Measurements from ENCODE around the gene IL1RAPL2. TPM values are rescaled to one million over a fixed set of nuclear protein-coding genes. Genes with fewer than 3 reads are reported as not detected.

Gene IL1RAPL2
- polyA plus RNA-seq, 2 of the 4 experiments (the other 2 are of a cell fraction), result not detected

DNA sequence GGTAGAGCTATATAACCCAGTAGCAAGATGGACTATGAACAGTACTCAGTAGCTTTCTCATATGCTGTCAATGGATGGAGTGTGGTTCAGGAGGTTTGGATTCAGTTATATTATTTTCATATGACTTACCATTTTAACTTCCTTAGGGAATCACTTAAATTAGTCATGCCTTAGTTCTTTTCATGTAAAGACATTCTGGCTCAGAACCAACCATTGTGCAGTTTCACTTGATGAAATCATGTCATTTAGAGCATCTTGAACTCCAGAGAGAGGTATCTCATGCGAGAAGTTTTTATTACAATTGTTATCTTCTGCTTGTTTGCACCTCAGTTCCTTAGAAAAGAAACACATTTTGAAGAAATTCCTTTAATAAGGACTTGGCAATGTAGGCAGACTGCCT is 55.8 kb downstream of the IL1RAPL2 start:
- ATAC-seq (no peak), FAIRE-seq (no peak), DNase-seq (ENCODE audit: low read depth in 1 of 2, low spot score in 1 of 2) (no peak)
- ChIA-PET CTCF (no interaction called here), POLR2A (no interaction called here)
- Histone ChIP-seq H3K27ac (no peak overlapping the region), H3K9me3 (no peaks in the 10 kb centered on the region), H3K4me1 (no peaks in the 10 kb centered on the region), H3K4me3 (no peak overlapping the region), H3K4me2 (no peak overlapping the region)
- 4% methylated on average over 1 of the region's 1 CpG for WGBS (ENCODE audit: missing lambda C conversion rate)
- TF ChIP-seq HOXB5 (CRISPR knock-in tag; IDR thresholded peaks at IDR 0.05), result no peak
- no peak for TF ChIP-seq PBX3 (IDR thresholded peaks at IDR 0.05)
- no peak for TF ChIP-seq TP53 (CRISPR knock-in tag; IDR thresholded peaks at IDR 0.05)
- TF ChIP-seq, protein P1, sequence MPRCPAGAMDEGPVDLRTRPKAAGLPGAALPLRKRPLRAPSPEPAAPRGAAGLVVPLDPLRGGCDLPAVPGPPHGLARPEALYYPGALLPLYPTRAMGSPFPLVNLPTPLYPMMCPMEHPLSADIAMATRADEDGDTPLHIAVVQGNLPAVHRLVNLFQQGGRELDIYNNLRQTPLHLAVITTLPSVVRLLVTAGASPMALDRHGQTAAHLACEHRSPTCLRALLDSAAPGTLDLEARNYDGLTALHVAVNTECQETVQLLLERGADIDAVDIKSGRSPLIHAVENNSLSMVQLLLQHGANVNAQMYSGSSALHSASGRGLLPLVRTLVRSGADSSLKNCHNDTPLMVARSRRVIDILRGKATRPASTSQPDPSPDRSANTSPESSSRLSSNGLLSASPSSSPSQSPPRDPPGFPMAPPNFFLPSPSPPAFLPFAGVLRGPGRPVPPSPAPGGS (IDR thresholded peaks at IDR 0.05), result no peak
- TF ChIP-seq CBX2 (IDR thresholded peaks at IDR 0.05; ENCODE audit: borderline replicate concordance, low read depth), result no peak
- TF ChIP-seq HOXB13 (CRISPR knock-in tag; IDR thresholded peaks at IDR 0.05; ENCODE audit: low read depth), result no peak
- no peak for TF ChIP-seq RFX5 (IDR thresholded peaks at IDR 0.05)
- TF ChIP-seq TFCP2L1 (CRISPR knock-in tag; IDR thresholded peaks at IDR 0.05), result no peak

DNA sequence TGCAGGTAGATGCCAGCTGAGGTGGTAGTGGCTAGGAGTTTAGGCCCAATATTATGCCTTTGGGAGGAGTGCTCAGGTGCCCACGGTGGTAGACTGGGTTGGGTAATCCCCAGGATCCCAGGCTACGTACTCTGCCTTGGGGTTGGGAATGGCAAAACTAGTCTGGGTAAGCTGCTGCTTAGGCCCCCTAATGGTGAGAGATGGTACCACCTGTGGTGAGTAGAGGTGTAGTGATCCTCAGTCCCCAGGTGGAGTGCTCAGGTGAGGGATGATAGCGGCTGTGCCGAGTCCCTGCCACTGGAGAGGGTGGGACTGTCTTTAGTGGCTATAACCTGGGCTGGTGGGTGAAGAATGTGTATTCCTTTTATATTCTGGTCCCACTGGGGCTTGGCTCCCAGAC is 75.2 kb downstream of the IL1RAPL2 start:
- no peak overlapping the region for H3K27ac ChIP-seq
- no peak for TF ChIP-seq MAX (IDR thresholded peaks at IDR 0.05)
- TF ChIP-seq NR3C1 (IDR thresholded peaks at IDR 0.05), result no peak
- TF ChIP-seq RAD21 (conservative IDR thresholded peaks at IDR 0.05 in 1 of 2, IDR thresholded peaks at IDR 0.05 in 1 of 2), result no peak
- TF ChIP-seq FOSL2 (IDR thresholded peaks at IDR 0.05), result no peak
- no peak for TF ChIP-seq FOSL2 (CRISPR knock-in tag; IDR thresholded peaks at IDR 0.05)
- TF ChIP-seq BHLHE40 (IDR thresholded peaks at IDR 0.05; ENCODE audit: low read depth, low read length), result no peak
- no peak for TF ChIP-seq NPAS2 (CRISPR knock-in tag; IDR thresholded peaks at IDR 0.05; ENCODE audit: borderline replicate concordance)
- no peak for TF ChIP-seq EHMT2 (IDR thresholded peaks at IDR 0.05; ENCODE audit: low read depth)
- no peak for TF ChIP-seq TFCP2L1 (CRISPR knock-in tag; IDR thresholded peaks at IDR 0.05)
- no peak for TF ChIP-seq POLR2AphosphoS2 (conservative IDR thresholded peaks at IDR 0.05; ENCODE audit: low read length)
- TF ChIP-seq GATA3 (IDR thresholded peaks at IDR 0.05; ENCODE audit: borderline replicate concordance), result no peak
- no peak for TF ChIP-seq HES2 (IDR thresholded peaks at IDR 0.05)
- TF ChIP-seq ZNF302 (CRISPR knock-in tag; IDR thresholded peaks at IDR 0.05), result no peak
- TF ChIP-seq, protein P1 (IDR thresholded peaks at IDR 0.05), result no peak
- no peak for TF ChIP-seq RFX5 (IDR thresholded peaks at IDR 0.05)
- H3K4me2 ChIP-seq, result no peak overlapping the region
- H3K9me3 ChIP-seq, result no peaks in the 10 kb centered on the region
- FAIRE-seq, result no peak
- peak in 1 of 2 experiments; percentile 39; a peak in 2 of 6 replicates for ATAC-seq
- WGBS (ENCODE audit: missing lambda C conversion rate), result 20% methylated on average over 1 of the region's 4 CpGs
- H3K4me3 ChIP-seq, result no peak overlapping the region
- CTCF ChIA-PET, result no interaction called here
- H3K4me1 ChIP-seq, result no peaks in the 10 kb centered on the region
- DNase-seq (ENCODE audit: low read depth in 1 of 2, low spot score in 1 of 2), result no peak
- POLR2A ChIA-PET, result no interaction called here

- H3K4me3 ChIP-seq, result no peak overlapping the region
- H3K27ac ChIP-seq, result no peak overlapping the region
- FAIRE-seq (no peak), DNase-seq (ENCODE audit: low read depth in 1 of 2, low spot score in 1 of 2) (no peak), ATAC-seq (no peak)
- ChIA-PET POLR2A (no interaction called here), CTCF (no interaction called here)
- no peaks in the 10 kb centered on the region for H3K9me3 ChIP-seq
- TF ChIP-seq, protein P2, sequence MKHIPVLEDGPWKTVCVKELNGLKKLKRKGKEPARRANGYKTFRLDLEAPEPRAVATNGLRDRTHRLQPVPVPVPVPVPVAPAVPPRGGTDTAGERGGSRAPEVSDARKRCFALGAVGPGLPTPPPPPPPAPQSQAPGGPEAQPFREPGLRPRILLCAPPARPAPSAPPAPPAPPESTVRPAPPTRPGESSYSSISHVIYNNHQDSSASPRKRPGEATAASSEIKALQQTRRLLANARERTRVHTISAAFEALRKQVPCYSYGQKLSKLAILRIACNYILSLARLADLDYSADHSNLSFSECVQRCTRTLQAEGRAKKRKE (CRISPR knock-in tag; IDR thresholded peaks at IDR 0.05; ENCODE audit: low read depth), result no peak
- no peak for TF ChIP-seq JUN (IDR thresholded peaks at IDR 0.05)
- WGBS (ENCODE audit: missing lambda C conversion rate), result 0% methylated on average over 5 of the region's 5 CpGs
- H3K4me1 ChIP-seq, result no peaks in the 10 kb centered on the region
- no peak overlapping the region for H3K4me2 ChIP-seq
Measured at GRCh38 chrX:104647084-104647483, 81.1 kb downstream of the IL1RAPL2 start.
